ENCODE data around the gene DNAJB4. TPM values are rescaled to one million over a fixed set of nuclear protein-coding genes. Genes with fewer than 3 reads are reported as not detected.
"Not testable (repeated sequence)": the region's sequence is repeated elsewhere in the genome, so short reads cannot be mapped to it uniquely, and the experiment has no call there.

DNAJB4 gene
- total RNA-seq, 4 donors from 2014 or later, result 16.8 to 30.2 (median 24.9) TPM

DNA sequence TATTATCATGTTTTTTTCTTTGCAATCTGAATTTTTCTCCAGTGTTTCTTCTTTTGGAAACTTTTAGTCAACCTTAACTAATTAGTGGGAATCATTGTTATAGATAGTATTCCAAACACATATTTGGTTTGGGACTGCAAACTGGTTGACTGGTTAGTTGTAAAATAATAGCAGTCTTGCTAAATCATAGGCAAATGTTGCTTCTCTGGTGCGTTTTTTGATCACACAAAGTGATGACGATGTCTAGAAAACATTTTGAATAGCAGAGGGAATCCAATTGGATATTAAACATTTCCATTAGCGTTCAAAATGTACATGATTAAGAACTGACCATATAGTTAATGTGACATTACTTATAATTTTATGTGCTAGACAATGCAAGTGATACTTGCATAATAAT, 4.5 kb downstream of the DNAJB4 start:
- Histone ChIP-seq H3K27ac (no peak overlapping the region), H3K27me3 (no peaks in the 10 kb centered on the region), H3K4me1 (peaks cover 31% of the 10 kb centered on the region), H3K4me3 (no peak overlapping the region), H3K36me3 (peaks cover 5% of the 10 kb centered on the region), H3K9me3 (no peaks in the 10 kb centered on the region)
- TF ChIP-seq, protein P1, sequence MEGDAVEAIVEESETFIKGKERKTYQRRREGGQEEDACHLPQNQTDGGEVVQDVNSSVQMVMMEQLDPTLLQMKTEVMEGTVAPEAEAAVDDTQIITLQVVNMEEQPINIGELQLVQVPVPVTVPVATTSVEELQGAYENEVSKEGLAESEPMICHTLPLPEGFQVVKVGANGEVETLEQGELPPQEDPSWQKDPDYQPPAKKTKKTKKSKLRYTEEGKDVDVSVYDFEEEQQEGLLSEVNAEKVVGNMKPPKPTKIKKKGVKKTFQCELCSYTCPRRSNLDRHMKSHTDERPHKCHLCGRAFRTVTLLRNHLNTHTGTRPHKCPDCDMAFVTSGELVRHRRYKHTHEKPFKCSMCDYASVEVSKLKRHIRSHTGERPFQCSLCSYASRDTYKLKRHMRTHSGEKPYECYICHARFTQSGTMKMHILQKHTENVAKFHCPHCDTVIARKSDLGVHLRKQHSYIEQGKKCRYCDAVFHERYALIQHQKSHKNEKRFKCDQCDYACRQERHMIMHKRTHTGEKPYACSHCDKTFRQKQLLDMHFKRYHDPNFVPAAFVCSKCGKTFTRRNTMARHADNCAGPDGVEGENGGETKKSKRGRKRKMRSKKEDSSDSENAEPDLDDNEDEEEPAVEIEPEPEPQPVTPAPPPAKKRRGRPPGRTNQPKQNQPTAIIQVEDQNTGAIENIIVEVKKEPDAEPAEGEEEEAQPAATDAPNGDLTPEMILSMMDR (IDR thresholded peaks at IDR 0.05), result no peak
- TF ChIP-seq POLR2A (IDR thresholded peaks at IDR 0.05) (no peak), POLR2AphosphoS5 (IDR thresholded peaks at IDR 0.05) (no peak)
- whole genome bisulfite sequencing, result 89% methylated on average over 3 of the region's 3 CpGs
- no peak for DNase-seq (ENCODE audit: low spot score in 2 of 2)

DNA sequence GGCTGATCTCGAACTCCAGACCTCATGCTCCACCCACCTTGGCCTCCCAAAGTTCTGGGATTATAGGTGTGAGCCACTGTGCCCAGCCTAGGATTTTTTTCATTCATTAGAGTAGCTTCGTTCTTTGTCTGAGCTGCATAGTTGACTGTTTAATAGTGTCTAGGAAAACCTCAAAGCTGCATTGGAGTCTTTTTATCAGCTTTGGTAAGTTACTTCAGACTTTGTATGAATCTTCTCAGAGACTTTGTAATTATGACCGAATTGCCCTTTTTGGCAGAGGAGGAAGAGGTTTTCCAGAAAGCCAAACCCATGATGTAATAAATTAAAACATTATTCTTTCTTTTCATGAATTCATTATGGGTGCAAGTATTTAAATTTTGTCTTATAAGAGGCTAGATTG, 5.1 kb downstream of the DNAJB4 start:
- WGBS, result 59% methylated on average over 3 of the region's 3 CpGs
- H3K36me3 ChIP-seq, result peaks cover 10% of the 10 kb centered on the region
- TF ChIP-seq, protein P1 (IDR thresholded peaks at IDR 0.05), result no peak
- TF ChIP-seq POLR2AphosphoS5 (IDR thresholded peaks at IDR 0.05) (no peak), EP300 (IDR thresholded peaks at IDR 0.05) (no peak), POLR2A (IDR thresholded peaks at IDR 0.05) (no peak)
- no peak for DNase-seq (ENCODE audit: low spot score in 2 of 2)
- no peak overlapping the region for H3K4me3 ChIP-seq
- H3K4me1 ChIP-seq, result peaks cover 31% of the 10 kb centered on the region
- no peaks in the 10 kb centered on the region for H3K9me3 ChIP-seq
- no peaks in the 10 kb centered on the region for H3K27me3 ChIP-seq
- no peak overlapping the region for H3K27ac ChIP-seq

DNA sequence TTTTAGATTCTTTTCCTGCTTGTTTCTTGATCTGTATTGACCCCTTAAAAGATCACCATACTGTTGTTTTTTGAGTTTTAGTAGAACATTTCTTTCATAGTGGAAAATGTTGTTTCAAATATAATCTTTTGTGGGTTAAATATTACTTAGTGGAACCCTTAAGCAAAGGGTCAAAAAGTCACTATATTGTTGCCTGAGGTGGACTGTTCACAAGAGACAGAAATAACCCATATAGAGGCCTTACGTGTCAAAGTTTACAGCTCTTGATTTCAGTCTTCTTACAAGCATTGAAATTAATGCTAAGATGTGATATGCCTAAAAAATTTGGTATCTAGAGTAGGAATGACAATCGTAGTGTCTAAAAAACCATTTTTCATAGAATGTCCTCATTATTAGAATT, 6.3 kb downstream of the DNAJB4 start:
- no peak for DNase-seq (ENCODE audit: low spot score in 2 of 2)
- Histone ChIP-seq H3K36me3 (peaks cover 10% of the 10 kb centered on the region), H3K9me3 (no peaks in the 10 kb centered on the region), H3K4me1 (peaks cover 31% of the 10 kb centered on the region), H3K27ac (no peak overlapping the region), H3K27me3 (no peaks in the 10 kb centered on the region), H3K4me3 (no peak overlapping the region)
- TF ChIP-seq POLR2A (IDR thresholded peaks at IDR 0.05), result no peak
- no peak for TF ChIP-seq EP300 (IDR thresholded peaks at IDR 0.05)
- no peak for TF ChIP-seq POLR2AphosphoS5 (IDR thresholded peaks at IDR 0.05)
- WGBS, result 94% methylated on average over 2 of the region's 2 CpGs

DNA sequence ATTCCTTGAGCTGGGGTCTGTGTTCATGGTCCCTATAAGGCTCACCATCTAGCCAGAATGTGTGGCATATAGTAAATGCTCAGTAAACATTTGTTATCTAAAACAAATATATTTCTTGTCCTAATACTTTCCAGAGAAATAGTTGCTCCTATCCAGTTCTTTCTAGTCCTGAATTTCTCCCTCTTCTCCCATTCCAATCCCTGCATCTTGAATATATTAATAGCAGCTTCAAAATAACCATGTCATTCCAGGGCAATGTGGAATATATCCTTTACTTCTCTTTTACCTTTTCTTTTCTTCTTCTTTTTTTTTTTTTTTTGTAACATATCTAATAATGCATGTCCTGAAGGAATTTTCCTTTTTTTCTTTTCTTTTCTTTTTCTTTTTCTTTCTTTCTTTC, 10.4 kb downstream of the DNAJB4 start:
- peaks cover 10% of the 10 kb centered on the region for H3K36me3 ChIP-seq
- no peak for DNase-seq (ENCODE audit: low spot score in 2 of 2)
- H3K4me3 ChIP-seq, result no peak overlapping the region
- no peaks in the 10 kb centered on the region for H3K27me3 ChIP-seq
- H3K27ac ChIP-seq, result no peak overlapping the region
- no peak for TF ChIP-seq EP300 (IDR thresholded peaks at IDR 0.05)
- no peak for TF ChIP-seq POLR2A (IDR thresholded peaks at IDR 0.05)
- TF ChIP-seq, protein P1 (IDR thresholded peaks at IDR 0.05), result no peak
- no peak for TF ChIP-seq POLR2AphosphoS5 (IDR thresholded peaks at IDR 0.05)
- peaks cover 8% of the 10 kb centered on the region for H3K4me1 ChIP-seq
- no peaks in the 10 kb centered on the region for H3K9me3 ChIP-seq

DNA sequence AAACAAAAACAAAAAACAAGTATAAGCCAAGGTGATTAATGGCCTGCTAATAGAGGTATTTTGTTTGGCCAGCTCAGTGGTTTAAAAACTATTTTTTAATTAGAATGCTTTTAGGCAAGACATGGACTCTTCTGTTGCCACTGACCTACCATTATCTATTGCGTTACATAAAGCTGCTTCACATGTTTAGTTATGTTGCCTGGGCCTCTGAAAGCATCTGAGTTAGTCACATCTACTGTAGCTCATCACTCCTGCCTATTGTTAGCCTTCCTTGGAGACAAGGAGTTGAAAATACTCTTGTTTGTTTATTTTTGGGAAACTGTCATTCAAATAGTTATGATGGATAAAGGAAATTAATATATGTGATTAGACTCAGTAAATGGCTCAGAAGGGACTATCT, 14.3 kb downstream of the DNAJB4 start:
- Histone ChIP-seq H3K27me3 (no peaks in the 10 kb centered on the region), H3K36me3 (peaks cover 7% of the 10 kb centered on the region), H3K27ac (no peak overlapping the region), H3K4me3 (no peak overlapping the region), H3K9me3 (no peaks in the 10 kb centered on the region), H3K4me1 (no peaks in the 10 kb centered on the region)
- TF ChIP-seq POLR2AphosphoS5 (IDR thresholded peaks at IDR 0.05), result no peak
- TF ChIP-seq EP300 (IDR thresholded peaks at IDR 0.05), result no peak
- no peak for TF ChIP-seq POLR2A (IDR thresholded peaks at IDR 0.05)
- TF ChIP-seq, protein P1 (IDR thresholded peaks at IDR 0.05), result no peak
- 100% methylated on average over 1 of the region's 1 CpG for WGBS
- DNase-seq (ENCODE audit: low spot score in 2 of 2), result no peak

DNA sequence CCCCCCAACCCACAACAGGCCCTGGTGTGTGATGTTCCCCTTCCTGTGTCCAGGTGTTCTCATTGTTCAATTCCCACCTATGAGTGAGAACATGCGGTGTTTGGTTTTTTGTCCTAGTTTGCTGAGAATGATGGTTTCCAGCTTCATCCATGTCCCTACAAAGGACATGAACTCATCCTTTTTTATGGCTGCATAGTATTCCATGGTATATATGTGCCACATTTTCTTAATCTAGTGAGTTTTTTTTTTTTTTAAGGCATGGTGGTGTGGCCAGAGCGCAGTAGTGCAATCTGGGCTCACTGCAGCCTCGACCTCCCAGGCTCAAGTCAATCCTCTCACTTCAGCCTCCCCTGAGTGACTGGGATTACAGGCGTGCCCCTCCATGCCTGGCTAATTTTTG, 16.4 kb downstream of the DNAJB4 start:
- H3K27me3 ChIP-seq; H3K9me3 ChIP-seq; H3K27ac ChIP-seq; H3K4me3 ChIP-seq; H3K36me3 ChIP-seq; H3K4me1 ChIP-seq; DNase-seq (ENCODE audit: low spot score in 2 of 2): not testable (repeated sequence)
- WGBS, result 92% methylated on average over 4 of the region's 4 CpGs

Data from suprapubic skin (tissue), 4 donors.